Thyroid gland (tissue), 4 donors: ENCODE measurements around the gene DNASE2. TPM values are rescaled to one million over a fixed set of nuclear protein-coding genes. Genes with fewer than 3 reads are reported as not detected.

ENCODE experiments used
- DNase-seq, 2 donors: peaks; one replicate each; pipeline ENCODE4 v3.0.0-alpha.2; 2019
- H3K27ac ChIP-seq, 3 donors: fragments of 200-600 bp; sonication (generic); 1 replicate in 2 of 3; 2 replicates in 1 of 3; pipeline ENCODE4 v1.5.1; 2016 to 2019; ENCODE audit warnings: mild to moderate bottlenecking in 1 of 3, moderate library complexity in 1 of 3
- H3K27me3 ChIP-seq: fragments of 200-600 bp; sonication (generic); one replicate; pipeline ENCODE4 v1.5.1; 2019
- H3K36me3 ChIP-seq, 2 donors: fragments of 200-600 bp; sonication (generic); one replicate each; pipeline ENCODE4 v1.5.1; 2016 to 2019
- H3K4me1 ChIP-seq, 2 donors: fragments of 200-600 bp; sonication (generic); one replicate each; pipeline ENCODE4 v1.5.1; 2017 to 2019
- H3K4me3 ChIP-seq, 3 donors: fragments of 200-600 bp; sonication (generic); replicated peaks in 1 of 3; 1 replicate in 2 of 3; 2 replicates in 1 of 3; pipeline ENCODE4 v1.5.1; 2016; ENCODE audit warnings: mild to moderate bottlenecking in 1 of 3
- H3K9me3 ChIP-seq: fragments of 200-600 bp; sonication (generic); one replicate; pipeline ENCODE4 v1.5.1; 2017
- POLR2A ChIP-seq, 2 donors: fragments of 450-650 bp; IDR thresholded peaks; one replicate each; pipeline ENCODE4 v1.6.1; 2017; ENCODE audit warnings: antibody characterized with exemption in 2 of 2, mild to moderate bottlenecking in 2 of 2, moderate library complexity in 1 of 2
- WGBS, 2 donors: methylation state at CpG; one replicate each; pipeline ENCODE4 v1.1.5; 2017; 5-methylcytosine and 5-hydroxymethylcytosine counted together
- intact Hi-C: fragments of 100-400 bp; cut with DNase I; formaldehyde crosslinking; loops from one replicate; pipeline ENCODE4 v1.15.1; 2023
- total RNA-seq, 4 donors: library from RNA; depleted of rRNA; stranded (reverse); fragments of >200 nt; gene quantifications; one replicate each; pipeline ENCODE4 v1.2.3, GENCODE V29; 2016
- TF ChIP-seq, protein P1 (sequence below), 6 experiments: fragments of 200-600 bp in 3 of 6; fragments of 450-650 bp in 3 of 6; sonication (generic) in 3 of 6; IDR thresholded peaks; one replicate each; pipeline ENCODE4 v1.5.1; 2016 to 2019; ENCODE audit warnings: antibody characterized with exemption in 6 of 6, mild to moderate bottlenecking in 2 of 6, inconsistent platforms in 1 of 6, moderate library complexity in 1 of 6

The DNASE2 gene
- total RNA-seq, 4 donors from 2014 or later, result 35.4 to 67.3 (median 59.1) TPM

DNA sequence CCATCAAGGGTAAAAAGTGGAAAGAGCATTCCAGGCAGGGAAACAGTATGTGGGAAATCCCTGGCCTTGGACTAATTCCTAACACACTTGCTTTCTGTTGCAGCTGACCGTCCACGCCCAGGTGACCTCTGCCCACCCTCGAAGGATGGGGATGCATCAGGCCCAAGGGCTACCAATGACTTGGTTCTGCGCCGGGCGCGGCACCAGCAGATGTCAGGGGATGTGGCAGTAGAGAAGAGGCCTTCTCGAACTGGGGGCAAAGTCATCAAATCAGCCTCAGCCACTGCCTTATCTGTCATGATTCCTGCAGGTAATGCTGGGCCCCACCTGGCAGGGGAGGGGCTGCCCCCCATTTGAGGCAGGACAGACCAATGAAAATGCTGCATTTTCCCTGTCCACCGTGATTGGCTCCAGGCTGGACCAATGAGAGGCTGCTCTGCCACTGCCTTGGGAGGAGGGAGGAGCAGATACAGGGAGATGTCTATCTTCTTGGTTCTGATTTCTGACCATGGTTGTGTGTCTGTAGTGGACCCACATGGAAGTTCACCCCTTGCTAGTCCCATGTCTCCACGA, 12.6 kb downstream of the DNASE2 start:
- Histone ChIP-seq H3K4me3 (no peak overlapping the region), H3K27me3 (no peaks in the 10 kb centered on the region), H3K27ac (no peak overlapping the region), H3K9me3 (no peaks in the 10 kb centered on the region), H3K4me1 (peaks cover 0 to 7% of the 10 kb centered on the region in 2 donors), H3K36me3 (no peaks in the 10 kb centered on the region)
- 93% methylated on average over 8 to 9 of the region's 10 CpGs for WGBS, 2 donors
- intact Hi-C loops, result no loop called here
- no peak for DNase-seq
- TF ChIP-seq, protein P1, sequence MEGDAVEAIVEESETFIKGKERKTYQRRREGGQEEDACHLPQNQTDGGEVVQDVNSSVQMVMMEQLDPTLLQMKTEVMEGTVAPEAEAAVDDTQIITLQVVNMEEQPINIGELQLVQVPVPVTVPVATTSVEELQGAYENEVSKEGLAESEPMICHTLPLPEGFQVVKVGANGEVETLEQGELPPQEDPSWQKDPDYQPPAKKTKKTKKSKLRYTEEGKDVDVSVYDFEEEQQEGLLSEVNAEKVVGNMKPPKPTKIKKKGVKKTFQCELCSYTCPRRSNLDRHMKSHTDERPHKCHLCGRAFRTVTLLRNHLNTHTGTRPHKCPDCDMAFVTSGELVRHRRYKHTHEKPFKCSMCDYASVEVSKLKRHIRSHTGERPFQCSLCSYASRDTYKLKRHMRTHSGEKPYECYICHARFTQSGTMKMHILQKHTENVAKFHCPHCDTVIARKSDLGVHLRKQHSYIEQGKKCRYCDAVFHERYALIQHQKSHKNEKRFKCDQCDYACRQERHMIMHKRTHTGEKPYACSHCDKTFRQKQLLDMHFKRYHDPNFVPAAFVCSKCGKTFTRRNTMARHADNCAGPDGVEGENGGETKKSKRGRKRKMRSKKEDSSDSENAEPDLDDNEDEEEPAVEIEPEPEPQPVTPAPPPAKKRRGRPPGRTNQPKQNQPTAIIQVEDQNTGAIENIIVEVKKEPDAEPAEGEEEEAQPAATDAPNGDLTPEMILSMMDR (IDR thresholded peaks at IDR 0.05), result no peak
- TF ChIP-seq POLR2A (IDR thresholded peaks at IDR 0.05), result no peak

DNA sequence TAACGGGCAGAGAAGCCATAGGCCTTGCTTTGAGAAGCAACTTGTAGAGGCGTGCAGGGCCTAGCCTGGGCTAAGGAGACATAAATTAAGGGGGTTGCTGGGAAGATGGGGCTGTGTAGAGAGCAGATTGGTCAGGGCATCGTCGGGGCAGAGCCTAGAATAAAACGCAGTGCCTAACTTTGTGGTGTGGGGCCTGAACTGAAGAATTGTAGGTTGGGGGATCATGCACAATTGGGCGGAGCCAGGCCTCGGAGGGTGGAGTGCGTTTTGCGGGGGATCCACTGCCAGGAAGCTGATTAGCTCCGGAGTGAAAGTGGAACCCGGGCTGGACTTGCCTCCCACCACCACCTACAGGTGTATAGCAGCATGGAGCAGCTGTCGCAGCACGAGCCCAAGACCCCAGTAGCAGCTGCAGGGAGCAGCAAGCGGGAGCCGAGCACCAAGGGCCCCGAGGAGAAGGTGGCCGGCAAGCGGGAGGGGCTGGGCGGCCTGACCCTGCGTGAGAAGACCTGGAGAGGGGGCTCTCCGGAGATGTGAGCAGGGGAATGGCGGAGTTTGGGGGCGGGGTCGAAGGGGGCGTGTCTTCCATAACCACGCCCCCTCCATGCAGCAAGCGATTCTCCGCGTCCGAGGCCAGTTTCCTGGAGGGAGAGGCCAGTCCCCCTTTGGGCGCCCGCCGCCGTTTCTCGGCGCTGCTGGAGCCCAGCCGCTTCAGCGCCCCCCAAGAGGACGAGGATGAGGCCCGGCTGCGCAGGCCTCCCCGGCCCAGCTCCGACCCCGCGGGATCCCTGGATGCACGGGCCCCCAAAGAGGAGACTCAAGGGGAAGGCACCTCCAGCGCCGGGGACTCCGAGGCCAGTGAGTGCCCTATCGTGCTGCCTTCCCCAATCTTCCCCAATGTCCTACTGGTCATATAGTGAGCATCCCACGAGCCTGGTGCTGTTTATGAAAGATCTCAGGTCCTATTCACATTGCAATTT, 13.8 kb downstream of the DNASE2 start:
- Histone ChIP-seq H3K9me3 (no peaks in the 10 kb centered on the region), H3K27ac (no peak overlapping the region), H3K27me3 (no peaks in the 10 kb centered on the region), H3K4me1 (peaks cover 0 to 7% of the 10 kb centered on the region in 2 donors), H3K36me3 (no peaks in the 10 kb centered on the region), H3K4me3 (peak overlapping the region in 1 of 3 donors; percentile 10)
- DNase-seq, result peak; percentile 49 to 53
- intact Hi-C loops, result no loop called here
- TF ChIP-seq, protein P1 (IDR thresholded peaks at IDR 0.05), result no peak
- no peak for TF ChIP-seq POLR2A (IDR thresholded peaks at IDR 0.05)
- 16 to 21% methylated on average over 19 to 24 of the region's 51 CpGs for WGBS, 2 donors

DNA sequence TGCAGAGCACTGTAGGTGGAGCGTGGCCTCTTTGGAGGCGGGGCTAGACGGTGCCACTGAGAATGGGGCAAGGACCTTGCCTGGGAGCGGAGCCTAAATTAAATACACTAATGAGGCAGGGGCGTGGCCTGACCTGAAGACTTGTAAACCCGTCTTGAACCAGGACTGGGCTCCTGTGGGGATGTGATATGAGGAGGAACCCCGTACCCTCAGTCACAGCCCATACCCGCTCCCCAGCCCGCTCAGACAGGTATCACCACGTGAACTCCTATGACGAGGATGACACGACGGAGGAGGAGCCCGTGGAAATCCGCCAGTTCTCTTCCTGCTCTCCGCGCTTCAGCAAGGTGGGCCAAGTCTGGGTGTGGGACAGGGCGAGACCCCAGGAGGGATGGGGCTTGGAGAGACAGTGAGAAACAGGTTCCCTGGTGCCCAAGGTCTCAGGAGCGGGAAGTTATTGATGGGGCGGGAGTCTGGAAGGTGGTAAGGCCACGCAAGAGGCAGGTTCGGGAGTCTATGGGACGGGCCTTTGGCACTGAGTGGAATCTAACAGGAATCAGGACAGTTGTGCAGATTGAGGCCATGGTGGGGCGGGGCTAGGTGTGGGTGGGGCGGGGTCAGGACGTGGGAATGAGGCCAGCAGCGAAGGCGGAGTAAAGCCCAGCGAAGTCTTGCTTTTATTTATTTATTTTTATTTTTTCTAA, 14.7 kb downstream of the DNASE2 start:
- Histone ChIP-seq H3K27ac (no peak overlapping the region), H3K4me3 (no peak overlapping the region), H3K36me3 (no peaks in the 10 kb centered on the region), H3K4me1 (peaks cover 0 to 7% of the 10 kb centered on the region in 2 donors), H3K9me3 (no peaks in the 10 kb centered on the region), H3K27me3 (no peaks in the 10 kb centered on the region)
- 88 to 95% methylated on average over 29 of the region's 29 CpGs for WGBS, 2 donors
- intact Hi-C loops, result no loop called here
- no peak for DNase-seq
- no peak for TF ChIP-seq POLR2A (IDR thresholded peaks at IDR 0.05)

GRCh38 chr19:12865746-12866415, 15.4 kb downstream of the DNASE2 start:
- Histone ChIP-seq H3K9me3 (no peaks in the 10 kb centered on the region), H3K27me3 (no peaks in the 10 kb centered on the region), H3K4me3 (no peak overlapping the region), H3K4me1 (peaks cover 0 to 7% of the 10 kb centered on the region in 2 donors), H3K27ac (no peak overlapping the region), H3K36me3 (no peaks in the 10 kb centered on the region)
- DNase-seq, result no peak
- 87 to 91% methylated on average over 18 of the region's 19 CpGs for WGBS, 2 donors
- intact Hi-C loops, result no loop called here
- no peak for TF ChIP-seq POLR2A (IDR thresholded peaks at IDR 0.05)
- TF ChIP-seq, protein P1 (IDR thresholded peaks at IDR 0.05), result no peak
